ENCODE data around the gene BRINP3. TPM values are rescaled to one million over a fixed set of nuclear protein-coding genes. Genes with fewer than 3 reads are reported as not detected.

The BRINP3 gene
- total and polyA plus RNA-seq, 12 donors: 0.08 to 1.7 (median 0.30) TPM; not detected in 5

- DNase-seq (no peak), ATAC-seq (no peak)
- Histone ChIP-seq H3K9me3 (no peaks in the 10 kb centered on the region), H3K4me1 (no peaks in the 10 kb centered on the region), H3K27ac (no peak overlapping the region), H3K27me3 (no peaks in the 10 kb centered on the region), H3K4me3 (no peak overlapping the region), H3K36me3 (no peaks in the 10 kb centered on the region)
- intact Hi-C loops (cut with DNase I): no loop called here
- TF ChIP-seq, protein P1, sequence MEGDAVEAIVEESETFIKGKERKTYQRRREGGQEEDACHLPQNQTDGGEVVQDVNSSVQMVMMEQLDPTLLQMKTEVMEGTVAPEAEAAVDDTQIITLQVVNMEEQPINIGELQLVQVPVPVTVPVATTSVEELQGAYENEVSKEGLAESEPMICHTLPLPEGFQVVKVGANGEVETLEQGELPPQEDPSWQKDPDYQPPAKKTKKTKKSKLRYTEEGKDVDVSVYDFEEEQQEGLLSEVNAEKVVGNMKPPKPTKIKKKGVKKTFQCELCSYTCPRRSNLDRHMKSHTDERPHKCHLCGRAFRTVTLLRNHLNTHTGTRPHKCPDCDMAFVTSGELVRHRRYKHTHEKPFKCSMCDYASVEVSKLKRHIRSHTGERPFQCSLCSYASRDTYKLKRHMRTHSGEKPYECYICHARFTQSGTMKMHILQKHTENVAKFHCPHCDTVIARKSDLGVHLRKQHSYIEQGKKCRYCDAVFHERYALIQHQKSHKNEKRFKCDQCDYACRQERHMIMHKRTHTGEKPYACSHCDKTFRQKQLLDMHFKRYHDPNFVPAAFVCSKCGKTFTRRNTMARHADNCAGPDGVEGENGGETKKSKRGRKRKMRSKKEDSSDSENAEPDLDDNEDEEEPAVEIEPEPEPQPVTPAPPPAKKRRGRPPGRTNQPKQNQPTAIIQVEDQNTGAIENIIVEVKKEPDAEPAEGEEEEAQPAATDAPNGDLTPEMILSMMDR (IDR thresholded peaks at IDR 0.05): no peak
Observed at GRCh38 chr1:190338829-190339228, 138.8 kb downstream of the BRINP3 start.

DNA sequence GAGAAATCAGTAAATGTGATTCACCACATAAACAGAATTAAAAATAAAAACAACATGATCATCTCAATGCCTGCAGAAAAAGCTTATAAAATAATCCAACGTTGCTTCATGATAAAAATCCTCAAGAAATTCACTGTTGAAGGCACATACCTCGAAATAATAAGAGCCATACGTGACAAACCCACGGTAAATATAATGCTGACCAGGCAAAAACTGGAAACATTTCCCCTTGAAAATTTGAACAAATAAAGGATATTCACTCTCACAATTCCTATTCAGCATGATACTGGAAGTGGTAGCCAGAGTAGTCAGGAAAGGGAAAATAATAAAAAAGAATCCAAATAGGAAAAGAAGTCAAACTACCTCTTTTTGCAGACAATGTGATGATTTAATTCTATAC is 148.8 kb downstream of the BRINP3 start:
- TF ChIP-seq, protein P1 (IDR thresholded peaks at IDR 0.05): no peak
- intact Hi-C loops (cut with DNase I): no loop called here
- WGBS, 2 donors: 81 to 83% methylated on average over 4 of the region's 4 CpGs

DNA sequence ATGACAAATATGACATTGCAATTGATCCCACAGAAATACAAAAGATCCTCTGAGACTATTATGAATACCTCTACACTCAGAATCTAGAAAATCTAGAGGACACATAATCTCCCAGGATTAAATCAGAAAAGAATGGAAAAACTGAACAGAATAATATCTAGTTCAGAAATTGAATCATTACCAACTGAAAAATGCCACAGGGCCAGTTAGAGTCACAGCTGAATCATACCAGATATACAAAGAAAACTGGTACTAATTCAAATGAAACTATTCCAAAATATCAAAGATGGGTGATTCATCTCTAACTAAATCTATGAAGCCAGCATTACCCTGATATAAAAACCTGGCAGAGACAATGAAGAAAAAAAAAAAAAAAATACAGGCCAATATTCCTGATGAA is 149.3 kb downstream of the BRINP3 start:
- no peak for ATAC-seq

More for the DNA sequence above, 148.8 kb downstream of the BRINP3 start:
- Histone ChIP-seq H3K27me3 (no peaks in the 10 kb centered on the region), H3K4me3 (no peak overlapping the region), H3K36me3 (no peaks in the 10 kb centered on the region), H3K4me1 (no peaks in the 10 kb centered on the region), H3K27ac (no peak overlapping the region), H3K9me3 (peaks cover 0 to 15% (median 0%) of the 10 kb centered on the region in 11 donors)
- ATAC-seq (no peak), DNase-seq (no peak)

DNA sequence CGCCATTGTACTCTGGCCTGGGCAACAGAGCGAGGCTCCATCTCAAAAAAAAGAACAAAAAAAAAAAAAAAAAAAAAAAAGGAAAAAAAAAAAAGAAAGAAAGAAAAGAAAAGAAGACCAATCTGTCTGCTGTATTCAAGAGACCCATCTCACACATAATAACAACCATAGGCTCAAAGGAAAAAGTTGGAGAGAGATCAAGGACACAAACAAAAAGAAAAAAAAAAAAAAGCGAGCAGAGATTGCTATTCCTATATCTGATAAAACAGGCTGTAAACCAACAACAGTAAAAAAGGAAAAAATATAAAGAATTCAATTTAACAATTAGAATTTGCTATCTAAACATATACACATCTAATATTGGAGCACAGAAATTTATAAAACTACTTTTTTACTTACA is 150.4 kb downstream of the BRINP3 start:
- no peak for ATAC-seq
- Histone ChIP-seq H3K9me3 (peaks cover 0 to 15% (median 0%) of the 10 kb centered on the region in 11 donors), H3K4me3 (no peak overlapping the region), H3K4me1 (no peaks in the 10 kb centered on the region), H3K27me3 (no peaks in the 10 kb centered on the region), H3K27ac (no peak overlapping the region), H3K36me3 (no peaks in the 10 kb centered on the region)
- no peak for DNase-seq
- intact Hi-C loops (cut with DNase I): no loop called here
- TF ChIP-seq, protein P1 (IDR thresholded peaks at IDR 0.05): no peak
- 89 to 91% methylated on average over 3 of the region's 3 CpGs for WGBS, 2 donors

More for the DNA sequence above, 149.3 kb downstream of the BRINP3 start:
- H3K36me3 ChIP-seq: no peaks in the 10 kb centered on the region
- TF ChIP-seq, protein P1 (IDR thresholded peaks at IDR 0.05): no peak
- H3K27ac ChIP-seq: no peak overlapping the region
- no peak for DNase-seq
- no peaks in the 10 kb centered on the region for H3K4me1 ChIP-seq
- H3K27me3 ChIP-seq: no peaks in the 10 kb centered on the region
- H3K9me3 ChIP-seq: peaks cover 0 to 15% (median 0%) of the 10 kb centered on the region in 11 donors
- no peak overlapping the region for H3K4me3 ChIP-seq
- intact Hi-C loops (cut with DNase I): no loop called here
